ENCODE data around the gene SORCS2.
A peak's percentile ranks its signal among the peaks of the same experiment; 100 is the strongest.

SORCS2 gene

DNA sequence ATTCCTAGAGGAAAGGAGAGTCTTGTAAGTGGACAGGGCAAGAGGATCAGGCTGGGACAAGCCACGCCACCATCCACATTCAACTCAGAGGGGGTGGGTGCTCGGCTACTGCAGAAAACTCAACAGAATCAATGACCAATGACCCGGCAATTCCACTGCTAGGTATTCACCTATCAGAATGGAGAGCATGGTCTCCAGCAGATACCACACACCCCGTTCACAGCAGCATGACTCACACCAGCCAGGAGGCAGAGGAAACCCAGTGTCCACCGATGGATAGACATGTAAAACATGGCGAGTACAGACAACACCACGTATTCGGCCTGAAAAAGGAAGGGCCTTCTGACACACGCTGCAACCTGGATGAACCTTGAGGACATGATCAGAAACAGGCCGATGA lies 571.5 kb downstream of the SORCS2 start:
- DNase-seq (ENCODE audit: low read depth in 1 of 2, low spot score in 1 of 2): no peak

GRCh38 chr4:7764466-7764865 lies 572.1 kb downstream of the SORCS2 start:
- DNase-seq (ENCODE audit: low read depth in 1 of 2, low spot score in 1 of 2): no peak

DNA sequence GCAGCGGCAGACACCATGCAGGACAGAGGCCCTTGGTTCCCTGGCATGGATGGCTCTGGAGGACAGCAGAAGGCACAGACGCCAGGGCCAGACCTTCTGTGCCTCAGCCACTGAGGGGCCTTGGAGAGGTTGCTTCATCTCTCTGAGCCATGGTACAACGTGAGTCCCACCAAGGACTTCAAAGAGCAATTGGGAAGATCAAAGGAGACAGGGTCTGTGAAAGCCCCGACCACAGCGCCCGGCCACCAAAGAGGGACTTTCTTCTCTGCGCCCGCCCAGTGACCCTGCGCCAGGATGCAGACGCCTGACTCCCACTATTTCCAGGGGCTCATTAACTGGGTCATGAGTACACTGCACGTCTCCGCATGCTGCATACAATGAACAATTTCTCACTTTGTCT lies 573.3 kb downstream of the SORCS2 start:
- no peak for DNase-seq (ENCODE audit: low read depth in 1 of 2, low spot score in 1 of 2)

DNA sequence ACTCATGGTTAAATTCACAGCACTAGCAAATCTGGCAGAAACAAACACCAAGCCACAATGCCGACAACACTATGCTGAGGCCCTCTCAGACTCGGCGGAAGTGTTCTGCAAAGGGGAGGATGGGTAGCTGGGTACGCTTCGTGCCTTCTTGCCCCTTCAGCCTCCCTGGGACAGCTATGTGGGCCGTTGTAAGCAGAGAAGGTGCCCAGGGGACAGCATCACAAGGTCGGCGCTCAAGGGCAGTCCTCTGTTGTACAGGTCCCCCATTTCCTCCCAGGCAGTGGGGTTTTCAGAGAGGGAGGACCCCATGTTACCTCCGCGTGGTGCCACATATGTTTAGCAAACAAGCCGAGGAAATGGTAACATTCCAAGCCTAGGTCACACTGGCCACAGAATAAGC lies 573.7 kb downstream of the SORCS2 start:
- DNase-seq (ENCODE audit: low read depth in 1 of 2, low spot score in 1 of 2): no peak

GRCh38 chr4:7766661-7767345 lies 574.5 kb downstream of the SORCS2 start:
- DNase-seq (ENCODE audit: low read depth in 1 of 2, low spot score in 1 of 2): no peak

GRCh38 chr4:7767526-7767925 lies 575.2 kb downstream of the SORCS2 start:
- DNase-seq (ENCODE audit: low read depth in 1 of 2, low spot score in 1 of 2): no peak

DNA sequence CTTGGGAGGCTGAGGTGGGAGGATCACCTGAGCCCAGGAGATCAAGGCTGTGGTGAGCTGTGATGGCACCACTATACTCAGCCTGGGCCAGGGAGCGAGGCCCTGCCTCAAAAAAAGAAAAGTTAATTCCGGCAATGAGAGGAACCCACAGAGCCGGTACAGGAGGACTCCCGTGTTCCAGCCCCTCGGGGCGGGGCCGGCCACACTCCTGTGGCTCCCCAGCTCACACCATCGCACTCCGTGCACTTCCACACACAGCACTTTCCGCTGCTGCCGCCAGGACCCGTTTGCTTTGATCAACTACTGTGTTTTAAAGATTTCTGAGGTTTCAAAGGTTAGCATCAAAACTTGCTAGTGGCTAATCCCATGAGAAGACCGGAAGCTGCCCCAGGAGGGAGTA lies 575.6 kb downstream of the SORCS2 start:
- no peak for DNase-seq (ENCODE audit: low read depth in 1 of 2, low spot score in 1 of 2)

DNA sequence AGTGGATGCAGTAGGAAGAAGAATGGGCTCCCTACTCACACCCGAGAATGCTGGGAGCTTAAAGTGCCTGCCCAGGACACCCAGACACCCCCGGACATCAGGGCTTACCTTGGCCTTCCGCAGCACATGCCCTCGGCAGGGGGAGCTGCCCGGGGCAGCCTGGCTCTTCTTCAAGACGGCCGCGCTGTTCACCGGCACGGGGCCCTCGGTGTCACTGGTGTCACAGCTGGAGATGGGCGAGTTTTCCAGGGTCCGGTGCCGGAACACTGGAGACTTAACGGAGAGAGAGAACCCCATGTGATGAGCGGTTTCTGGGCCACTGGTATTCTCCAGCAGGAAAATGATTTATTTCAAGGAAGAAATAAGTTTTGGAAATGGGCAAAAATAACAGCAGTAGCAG lies 576.4 kb downstream of the SORCS2 start:
- no peak for DNase-seq (ENCODE audit: low read depth in 1 of 2, low spot score in 1 of 2)

GRCh38 chr4:7769396-7770223 lies 577.3 kb downstream of the SORCS2 start:
- DNase-seq (ENCODE audit: low read depth in 1 of 2, low spot score in 1 of 2): no peak

DNA sequence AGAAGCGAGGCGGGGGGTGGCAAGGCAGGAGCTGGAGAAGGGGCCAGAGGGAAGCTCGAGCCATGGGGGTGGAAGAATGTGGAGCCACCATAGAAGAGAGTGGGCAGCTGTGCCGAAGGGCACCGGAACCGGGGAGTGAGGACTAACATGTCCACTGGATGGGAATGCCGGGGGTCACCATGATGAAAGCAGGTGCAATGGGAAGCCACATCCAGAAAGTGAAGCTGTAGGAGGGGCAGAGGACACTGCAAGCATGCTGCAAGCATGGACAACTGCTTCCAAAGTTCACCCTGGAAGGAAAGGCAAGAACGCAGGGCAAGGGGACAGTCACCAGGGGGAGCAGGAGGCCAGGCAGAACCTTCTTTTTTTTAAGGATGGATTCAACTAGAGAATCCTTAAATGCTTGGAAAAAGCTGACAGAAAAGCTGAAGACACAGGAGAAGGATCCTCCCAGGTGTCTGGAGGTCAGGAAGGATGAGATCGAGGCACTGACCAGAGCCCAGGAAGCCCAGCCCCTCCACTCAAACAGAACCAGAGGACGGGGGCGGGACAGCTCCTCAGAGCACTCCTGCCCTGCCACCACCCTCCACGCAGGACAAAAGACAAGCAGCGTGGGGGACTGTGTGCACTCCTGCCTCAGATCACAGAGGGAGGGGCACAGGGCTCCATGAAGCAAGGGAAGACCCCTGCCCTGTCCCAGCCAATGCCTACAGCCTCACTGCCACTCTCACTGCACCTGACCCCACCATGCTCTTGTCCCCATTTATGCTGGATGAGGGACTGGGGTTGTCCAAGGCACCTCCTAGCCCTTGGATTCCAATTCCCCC lies 578.1 kb downstream of the SORCS2 start:
- no peak for DNase-seq (ENCODE audit: low read depth in 1 of 2, low spot score in 1 of 2)

GRCh38 chr4:7771056-7771455 lies 578.7 kb downstream of the SORCS2 start:
- DNase-seq (ENCODE audit: low read depth in 1 of 2, low spot score in 1 of 2): peak in 1 of 2 donors; percentile 28

DNA sequence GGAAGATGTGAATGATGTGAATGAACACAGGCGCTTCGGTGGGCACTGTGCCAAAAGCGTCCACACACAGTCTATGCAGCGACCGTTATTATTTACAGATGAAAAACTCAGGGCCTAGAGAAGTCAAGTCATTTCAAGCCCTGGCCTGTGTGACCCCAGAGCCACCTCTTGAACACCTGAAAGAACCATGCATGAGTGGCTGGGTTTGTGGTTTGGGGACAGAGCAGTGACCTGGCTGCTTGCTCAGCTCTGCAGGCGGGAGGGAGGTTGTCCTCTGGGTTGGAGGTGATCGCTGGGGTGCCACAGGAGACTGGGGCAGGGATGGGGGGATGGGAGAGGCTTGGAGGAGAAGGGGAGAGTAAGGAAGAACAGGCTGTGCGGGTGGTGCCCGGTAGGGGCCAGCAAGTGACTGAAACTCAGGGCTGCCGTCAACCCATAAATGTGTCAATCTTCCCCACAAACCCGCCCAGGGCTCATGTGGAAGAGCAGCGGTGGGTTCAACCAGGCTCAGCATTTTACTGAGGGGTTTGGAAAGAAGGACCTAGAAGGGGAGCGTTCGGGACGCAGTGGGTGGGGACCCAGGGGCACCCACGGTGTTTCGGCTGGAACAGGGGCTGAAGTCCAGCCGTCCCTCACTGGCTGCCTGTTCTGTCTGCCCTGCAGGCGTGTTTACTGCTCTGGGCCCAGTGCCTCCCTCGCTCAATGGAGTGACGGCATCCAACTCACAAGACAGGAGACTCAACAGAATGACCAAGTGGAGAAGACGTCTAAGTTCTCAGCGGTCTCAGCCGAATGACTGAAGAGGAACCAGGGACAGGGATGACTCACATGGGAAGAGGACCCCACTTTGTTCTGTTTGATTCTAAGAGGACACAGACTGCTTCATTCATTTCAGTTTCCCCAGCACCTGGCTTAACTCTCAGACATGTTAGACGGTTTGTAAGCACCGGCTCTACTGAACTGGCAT lies 579.5 kb downstream of the SORCS2 start:
- DNase-seq (ENCODE audit: low read depth in 1 of 2, low spot score in 1 of 2): no peak

- no peak for DNase-seq (ENCODE audit: low read depth in 1 of 2, low spot score in 1 of 2)
Observed at GRCh38 chr4:7772711-7773385, 580.5 kb downstream of the SORCS2 start.

DNA sequence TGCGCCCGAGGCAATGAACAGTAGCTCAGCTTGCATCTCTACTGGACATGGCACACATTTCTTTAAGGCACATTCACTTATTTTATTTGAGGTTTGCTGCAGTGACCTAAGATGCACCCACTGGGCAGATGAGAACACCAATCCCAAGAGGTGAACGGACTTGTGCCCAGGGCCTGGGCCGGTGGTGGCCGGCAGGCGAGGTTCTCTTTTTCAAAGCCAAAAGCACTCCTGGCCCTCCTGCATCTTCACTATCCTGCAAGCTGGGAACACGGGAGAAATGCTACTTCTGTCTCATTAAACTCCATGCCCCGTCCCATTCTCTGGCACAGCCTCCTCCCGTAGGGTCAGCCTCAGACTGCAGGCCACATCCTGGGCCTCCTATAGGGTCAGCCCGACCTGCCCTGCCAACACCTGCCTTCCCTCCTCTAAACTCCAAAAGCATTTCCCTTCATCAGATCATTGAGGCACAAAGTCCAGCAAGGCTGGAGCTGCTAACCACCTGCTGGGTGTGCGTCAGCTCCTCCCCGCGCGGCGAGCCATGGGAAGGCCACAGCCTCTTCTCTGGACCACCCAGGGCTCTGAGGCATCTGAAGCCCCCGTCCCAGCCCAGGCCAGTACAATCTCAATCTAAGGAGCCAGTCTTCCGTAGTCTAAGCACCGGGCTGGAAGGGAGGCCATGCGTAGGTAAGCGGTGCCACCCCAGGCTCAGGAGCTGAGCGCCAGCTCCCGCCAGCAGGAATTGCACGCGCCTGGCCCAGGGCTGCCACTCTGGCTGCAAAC lies 581.3 kb downstream of the SORCS2 start:
- no peak for DNase-seq (ENCODE audit: low read depth in 1 of 2, low spot score in 1 of 2)

DNA sequence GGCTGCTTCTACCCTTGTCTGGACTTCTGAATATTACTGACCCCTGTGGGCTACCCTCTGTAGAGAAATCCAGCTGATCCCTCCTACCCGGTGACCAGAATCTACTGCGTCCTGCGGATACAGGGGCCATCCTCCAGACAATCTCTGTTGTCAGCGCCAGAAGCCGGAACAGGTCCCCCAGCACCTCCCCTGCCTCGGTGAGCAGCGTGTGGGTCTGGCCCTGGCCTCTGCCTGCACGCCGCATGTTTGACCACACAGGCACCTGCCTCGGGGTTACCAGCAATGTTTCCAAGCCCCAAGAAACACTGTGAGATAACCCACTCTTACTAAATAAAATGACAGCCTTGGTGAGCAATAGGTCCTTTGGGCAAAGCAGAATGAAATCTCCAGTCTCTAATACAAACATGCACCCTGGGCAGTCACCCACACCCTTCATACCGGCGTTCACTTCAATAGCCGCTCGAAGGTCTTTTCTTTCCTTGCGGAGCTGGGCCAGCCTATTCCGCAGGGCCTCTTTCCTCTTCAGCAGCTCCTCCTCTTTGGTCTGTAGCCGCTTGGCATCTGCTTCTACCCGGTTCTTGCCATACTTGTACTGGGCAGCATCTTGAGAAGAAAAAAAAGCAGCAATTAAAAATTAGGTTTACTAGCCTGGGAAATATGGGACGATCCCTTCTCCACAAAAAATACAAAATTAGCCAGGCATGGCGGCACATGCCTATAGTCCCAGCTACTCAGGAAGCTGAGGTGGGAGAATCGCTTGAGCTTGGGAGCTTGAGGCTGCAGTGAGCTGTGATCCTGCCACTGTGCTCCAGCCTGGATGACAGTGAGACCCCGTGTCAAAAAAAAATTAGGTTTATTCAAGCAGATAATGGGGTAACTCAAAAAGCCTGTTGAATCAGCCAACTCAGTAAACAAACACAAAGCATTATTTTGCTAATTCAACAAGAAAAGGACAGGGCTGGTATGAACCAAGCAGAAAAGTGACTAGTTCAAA lies 582.3 kb downstream of the SORCS2 start:
- no peak for DNase-seq (ENCODE audit: low read depth in 1 of 2, low spot score in 1 of 2)

- no peak for DNase-seq (ENCODE audit: low read depth in 1 of 2, low spot score in 1 of 2)
Observed at GRCh38 chr4:7775396-7775795, 583.1 kb downstream of the SORCS2 start.

DNA sequence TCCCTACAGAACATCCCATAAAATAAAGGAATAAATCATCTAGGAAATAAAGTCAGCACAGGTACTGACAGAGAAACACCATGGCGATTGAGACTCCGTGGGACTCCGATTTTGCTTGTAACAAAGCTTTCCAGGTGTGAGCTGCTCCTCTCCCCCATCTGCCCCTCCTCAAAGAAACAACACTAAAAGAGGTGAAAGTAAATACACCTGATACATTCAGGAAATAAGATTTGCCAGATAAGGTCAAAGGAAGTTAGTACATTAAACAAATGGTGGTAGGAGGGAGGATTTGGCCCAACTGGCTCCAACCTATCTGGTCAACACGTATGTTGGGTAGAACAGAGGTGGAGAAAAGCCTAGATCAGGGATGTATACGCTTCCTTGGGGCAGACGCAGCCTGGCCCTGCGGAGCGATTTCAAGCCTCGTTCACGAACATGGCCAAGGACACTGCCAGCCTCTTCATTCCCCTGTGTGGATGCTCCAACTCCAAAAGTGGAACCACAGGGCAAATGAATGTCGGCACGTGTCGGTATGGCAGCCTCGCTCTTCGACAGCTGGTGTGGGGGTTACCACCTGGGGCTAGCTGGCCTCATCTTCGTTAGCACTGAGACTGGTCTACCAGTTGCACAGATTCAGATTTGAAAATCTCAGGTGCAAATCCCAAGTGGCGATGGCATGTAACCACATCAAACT lies 584.8 kb downstream of the SORCS2 start:
- no peak for DNase-seq (ENCODE audit: low read depth in 1 of 2, low spot score in 1 of 2)

Data from stimulated activated CD4-positive, alpha-beta T cell treated with anti-CD3 and anti-CD28 coated beads, Interleukin-15, amount 100 ng/mL, for 1 hour (primary cell).